Gastrocnemius medialis (tissue), 4 donors: ENCODE results near the gene COBLL1. TPM values are rescaled to one million over a fixed set of nuclear protein-coding genes. Genes with fewer than 3 reads are reported as not detected.

Experiments
- ATAC-seq, 2 donors: fragments of 150-250 bp; one replicate each; pipeline ENCODE4 v1.9.1; 2016
- DNase-seq, 2 donors: peaks; one replicate each; pipeline ENCODE4 v3.0.0-alpha.2; 2019
- H3K27ac ChIP-seq, 4 donors: fragments of 200-600 bp; sonication (generic); 1 replicate in 1 of 4; 2 replicates in 3 of 4; pipeline ENCODE4 v1.5.1; 2016 to 2018; ENCODE audit warnings: mild to moderate bottlenecking in 2 of 4, moderate library complexity in 1 of 4
- H3K27me3 ChIP-seq, 3 donors: fragments of 200-600 bp; sonication (generic) in 2 of 3; 1 replicate in 1 of 3; 2 replicates in 2 of 3; pipeline versions ENCODE4 v1.5.1 to v1.6.0; 2016 to 2019; ENCODE audit warnings: mild to moderate bottlenecking in 1 of 3, moderate library complexity in 1 of 3
- H3K36me3 ChIP-seq, 2 donors: fragments of 200-600 bp; sonication (generic) in 1 of 2; one replicate each; pipeline ENCODE4 v1.5.1; 2017 to 2018
- H3K4me1 ChIP-seq, 2 donors: fragments of 200-600 bp; sonication (generic) in 1 of 2; one replicate each; pipeline ENCODE4 v1.5.1; 2016 to 2017; ENCODE audit warnings: mild to moderate bottlenecking in 2 of 2
- H3K4me3 ChIP-seq, 4 donors: fragments of 200-600 bp; sonication (generic) in 3 of 4; 1 replicate in 1 of 4; 2 replicates in 3 of 4; pipeline ENCODE4 v1.5.1; 2016 to 2019; ENCODE audit warnings: mild to moderate bottlenecking in 2 of 4
- H3K9me3 ChIP-seq, 3 donors: fragments of 200-600 bp; sonication (generic) in 2 of 3; 1 replicate in 1 of 3; 2 replicates in 2 of 3; pipeline ENCODE4 v1.5.1; 2016 to 2019
- POLR2A ChIP-seq, 2 donors: fragments of 450-650 bp; IDR thresholded peaks; one replicate each; pipeline ENCODE4 v1.6.1; 2017; ENCODE audit warnings: antibody characterized with exemption in 2 of 2, mild to moderate bottlenecking in 2 of 2, moderate library complexity in 2 of 2
- in situ Hi-C, 4 donors: fragments of 200-750 bp; cut with MboI; loops; one replicate each; pipeline versions ENCODE4 v1.15.0 to v1.8.0; 2017; ENCODE audit warnings: low sequenced_read_pairs in 4 of 4
- intact Hi-C: fragments of 100-400 bp; cut with DNase I; formaldehyde crosslinking; loops from one replicate; pipeline ENCODE4 v1.15.1; 2023; ENCODE audit warnings: low total_unique reads
- total RNA-seq, 4 donors: library from RNA; depleted of rRNA; stranded (reverse); fragments of >200 nt; gene quantifications; one replicate each; pipeline versions ENCODE4 v1.1.0 to v1.2.3, GENCODE V29; 2016
- TF ChIP-seq, protein P1 (sequence below), 5 experiments: fragments of 450-650 bp in 3 of 5; fragments of 200-600 bp in 2 of 5; sonication (generic) in 2 of 5; IDR thresholded peaks in 4 of 5; conservative IDR thresholded peaks in 1 of 5; 1 replicate in 4 of 5; 2 replicates in 1 of 5; pipeline ENCODE4 v1.5.1; 2016 to 2019; ENCODE audit warnings: antibody characterized with exemption in 5 of 5, mild to moderate bottlenecking in 3 of 5, moderate library complexity in 3 of 5

The COBLL1 gene
- total RNA-seq, 4 donors from 2014 or later = 1.9 to 9.6 (median 4.0) TPM

DNA sequence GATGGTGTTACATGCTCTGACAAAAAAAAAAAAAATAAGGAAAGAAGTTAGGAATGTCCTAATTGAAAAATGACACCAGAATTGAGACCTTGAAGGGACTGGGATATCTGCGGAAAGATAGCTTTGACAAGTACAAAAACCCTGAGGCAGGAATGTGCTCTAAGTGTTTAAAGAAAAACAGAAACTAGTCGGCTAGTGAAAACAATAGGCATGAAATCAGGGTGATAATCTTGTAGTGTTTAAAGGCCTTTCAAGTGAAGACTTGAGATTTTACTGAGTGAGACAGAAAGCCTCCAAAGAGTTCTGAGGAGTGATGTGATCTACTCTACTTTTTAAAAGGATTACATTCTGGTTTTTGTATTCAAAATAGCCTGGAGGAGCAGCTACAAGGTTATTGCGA, 107.4 kb downstream of the COBLL1 start:
- ATAC-seq (no peak), DNase-seq (no peak)
- Histone ChIP-seq H3K9me3 (no peaks in the 10 kb centered on the region), H3K36me3 (no peaks in the 10 kb centered on the region), H3K27ac (no peak overlapping the region), H3K4me3 (no peak overlapping the region), H3K4me1 (no peaks in the 10 kb centered on the region), H3K27me3 (no peaks in the 10 kb centered on the region)
- in situ Hi-C loops (loop anchor here (10.0 to 25.0 kb wide), 4 partner anchors 111 to 181 kb away; partner anchors contain the start of gene COBLL1 (in 1 of the 4)), intact Hi-C loops (loop anchor here (10.0 kb wide), 1 partner anchor 471 kb away; the partner anchor contains the start of gene SCN3A)
- TF ChIP-seq, protein P1, sequence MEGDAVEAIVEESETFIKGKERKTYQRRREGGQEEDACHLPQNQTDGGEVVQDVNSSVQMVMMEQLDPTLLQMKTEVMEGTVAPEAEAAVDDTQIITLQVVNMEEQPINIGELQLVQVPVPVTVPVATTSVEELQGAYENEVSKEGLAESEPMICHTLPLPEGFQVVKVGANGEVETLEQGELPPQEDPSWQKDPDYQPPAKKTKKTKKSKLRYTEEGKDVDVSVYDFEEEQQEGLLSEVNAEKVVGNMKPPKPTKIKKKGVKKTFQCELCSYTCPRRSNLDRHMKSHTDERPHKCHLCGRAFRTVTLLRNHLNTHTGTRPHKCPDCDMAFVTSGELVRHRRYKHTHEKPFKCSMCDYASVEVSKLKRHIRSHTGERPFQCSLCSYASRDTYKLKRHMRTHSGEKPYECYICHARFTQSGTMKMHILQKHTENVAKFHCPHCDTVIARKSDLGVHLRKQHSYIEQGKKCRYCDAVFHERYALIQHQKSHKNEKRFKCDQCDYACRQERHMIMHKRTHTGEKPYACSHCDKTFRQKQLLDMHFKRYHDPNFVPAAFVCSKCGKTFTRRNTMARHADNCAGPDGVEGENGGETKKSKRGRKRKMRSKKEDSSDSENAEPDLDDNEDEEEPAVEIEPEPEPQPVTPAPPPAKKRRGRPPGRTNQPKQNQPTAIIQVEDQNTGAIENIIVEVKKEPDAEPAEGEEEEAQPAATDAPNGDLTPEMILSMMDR (IDR thresholded peaks at IDR 0.05 in 4 of 5, conservative IDR thresholded peaks at IDR 0.05 in 1 of 5) = no peak
- no peak for TF ChIP-seq POLR2A (IDR thresholded peaks at IDR 0.05)

DNA sequence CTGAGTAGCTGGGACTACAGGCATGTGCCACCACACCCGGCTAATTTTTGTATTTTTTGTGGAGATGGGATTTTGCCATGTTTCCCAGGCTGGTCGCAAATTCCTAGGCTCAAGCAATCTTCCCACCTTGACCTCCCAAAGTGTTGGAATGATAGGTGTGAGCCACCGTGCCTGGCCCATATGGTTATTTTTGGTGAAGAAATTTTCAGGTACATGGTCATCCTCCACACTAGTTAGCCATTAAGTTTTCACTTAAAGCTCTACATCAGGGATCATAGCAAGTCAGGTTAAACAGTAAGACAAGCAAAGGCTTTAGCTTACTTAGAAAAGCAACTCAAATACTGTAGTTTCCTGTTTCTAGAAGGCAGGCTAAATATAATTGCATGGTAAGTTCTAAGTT, 116.1 kb downstream of the COBLL1 start:
- no peak overlapping the region for H3K4me3 ChIP-seq
- TF ChIP-seq POLR2A (IDR thresholded peaks at IDR 0.05) = no peak
- TF ChIP-seq, protein P1 (IDR thresholded peaks at IDR 0.05 in 4 of 5, conservative IDR thresholded peaks at IDR 0.05 in 1 of 5) = no peak
- no peaks in the 10 kb centered on the region for H3K9me3 ChIP-seq
- in situ Hi-C loops (loop anchor here in 1 of 4 donors (25.0 kb wide), 1 partner anchor 187 kb away; no protein-coding TSS in a partner anchor), intact Hi-C loops (no loop called here)
- H3K27me3 ChIP-seq = no peaks in the 10 kb centered on the region
- H3K27ac ChIP-seq = no peak overlapping the region
- H3K4me1 ChIP-seq = peaks cover 5 to 8% of the 10 kb centered on the region in 2 donors
- no peaks in the 10 kb centered on the region for H3K36me3 ChIP-seq
- ATAC-seq (no peak), DNase-seq (no peak)

DNA sequence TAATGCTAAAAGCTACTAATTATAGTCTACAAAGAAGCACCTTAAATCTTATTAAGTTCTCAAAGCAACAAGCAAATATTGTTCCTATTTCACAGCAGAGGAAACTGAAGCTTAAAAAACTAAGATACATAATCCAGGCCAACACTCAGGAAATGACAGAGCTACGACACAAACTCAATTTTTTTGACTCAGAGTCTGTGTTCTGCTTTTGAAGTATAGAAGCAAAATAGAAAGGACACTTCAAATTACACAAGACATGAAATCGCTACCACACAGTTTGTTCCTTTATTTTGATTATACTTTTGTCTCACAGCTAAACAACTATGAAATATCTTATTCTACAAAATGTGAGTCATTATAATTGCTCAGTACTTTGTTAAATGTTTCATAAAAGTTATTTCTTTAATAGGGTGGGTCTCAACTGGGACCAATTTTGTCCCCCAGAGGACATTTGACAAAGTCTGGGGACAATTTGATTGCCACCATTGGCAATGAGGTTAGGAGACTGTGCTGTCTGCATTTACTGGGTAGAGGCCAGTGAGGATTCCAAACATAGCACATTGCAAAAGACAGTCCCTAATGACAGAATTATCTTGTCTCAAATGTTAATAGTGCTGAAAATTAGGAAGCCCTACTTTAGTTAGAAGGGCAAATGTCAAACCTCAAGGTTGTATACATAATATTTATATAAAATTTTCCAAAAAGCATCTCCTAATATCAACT, 118.8 kb downstream of the COBLL1 start:
- H3K27me3 ChIP-seq = no peaks in the 10 kb centered on the region
- in situ Hi-C loops (no loop called here), intact Hi-C loops (no loop called here)
- TF ChIP-seq, protein P1 (IDR thresholded peaks at IDR 0.05 in 4 of 5, conservative IDR thresholded peaks at IDR 0.05 in 1 of 5) = no peak
- no peak for TF ChIP-seq POLR2A (IDR thresholded peaks at IDR 0.05)
- H3K4me3 ChIP-seq = no peak overlapping the region
- H3K4me1 ChIP-seq = peaks cover 5 to 8% of the 10 kb centered on the region in 2 donors
- no peak for DNase-seq
- no peak overlapping the region for H3K27ac ChIP-seq
- no peak for ATAC-seq
- H3K9me3 ChIP-seq = no peaks in the 10 kb centered on the region
- H3K36me3 ChIP-seq = no peaks in the 10 kb centered on the region

DNA sequence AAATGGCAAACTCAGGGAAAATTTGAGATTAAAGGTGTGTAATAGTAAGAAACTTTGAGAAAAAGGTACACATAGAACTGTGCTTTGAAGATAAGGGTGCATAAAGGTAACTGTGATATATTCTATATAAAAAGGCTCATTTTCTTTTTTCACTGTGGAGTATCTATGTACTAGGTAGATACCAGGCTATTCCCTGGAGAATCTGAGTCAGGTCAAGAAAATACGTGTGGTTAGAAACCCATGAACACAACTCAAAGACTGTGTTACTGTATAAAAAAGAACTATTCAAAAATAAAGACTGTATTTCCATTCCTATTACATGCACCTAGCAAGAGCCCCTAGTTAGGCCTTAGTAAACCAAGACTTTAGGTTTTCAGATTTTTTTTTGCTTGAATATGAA, 120.2 kb downstream of the COBLL1 start:
- no peak overlapping the region for H3K4me3 ChIP-seq
- peaks cover 5 to 8% of the 10 kb centered on the region in 2 donors for H3K4me1 ChIP-seq
- H3K27me3 ChIP-seq = no peaks in the 10 kb centered on the region
- H3K27ac ChIP-seq = no peak overlapping the region
- intact Hi-C loops (no loop called here), in situ Hi-C loops (no loop called here)
- no peaks in the 10 kb centered on the region for H3K36me3 ChIP-seq
- ATAC-seq (no peak), DNase-seq (no peak)
- no peaks in the 10 kb centered on the region for H3K9me3 ChIP-seq
- TF ChIP-seq POLR2A (IDR thresholded peaks at IDR 0.05) = no peak
- TF ChIP-seq, protein P1 (IDR thresholded peaks at IDR 0.05 in 4 of 5, conservative IDR thresholded peaks at IDR 0.05 in 1 of 5) = no peak
